ENCODE results near the gene LIN52.

DNA sequence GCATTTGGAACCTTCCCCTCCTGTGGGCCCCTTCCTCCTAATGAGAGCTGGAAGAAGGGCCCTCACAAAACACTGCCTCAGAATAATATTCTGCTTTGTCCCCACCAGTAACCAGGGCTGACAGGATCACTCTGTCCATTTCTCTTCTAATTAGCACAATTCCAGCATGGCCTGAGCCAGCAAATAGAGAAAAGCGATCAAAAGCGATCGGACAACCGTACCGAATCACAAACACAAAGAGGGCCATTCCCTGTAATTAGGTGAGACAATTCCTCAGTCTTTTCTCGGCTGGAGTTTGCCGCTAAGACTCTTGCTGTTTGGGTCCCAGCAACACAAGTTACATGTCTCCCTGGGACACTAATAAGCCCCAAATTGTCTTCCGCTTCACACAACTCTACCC, 118.9 kb downstream of the LIN52 start:
- TF ChIP-seq, protein P1, sequence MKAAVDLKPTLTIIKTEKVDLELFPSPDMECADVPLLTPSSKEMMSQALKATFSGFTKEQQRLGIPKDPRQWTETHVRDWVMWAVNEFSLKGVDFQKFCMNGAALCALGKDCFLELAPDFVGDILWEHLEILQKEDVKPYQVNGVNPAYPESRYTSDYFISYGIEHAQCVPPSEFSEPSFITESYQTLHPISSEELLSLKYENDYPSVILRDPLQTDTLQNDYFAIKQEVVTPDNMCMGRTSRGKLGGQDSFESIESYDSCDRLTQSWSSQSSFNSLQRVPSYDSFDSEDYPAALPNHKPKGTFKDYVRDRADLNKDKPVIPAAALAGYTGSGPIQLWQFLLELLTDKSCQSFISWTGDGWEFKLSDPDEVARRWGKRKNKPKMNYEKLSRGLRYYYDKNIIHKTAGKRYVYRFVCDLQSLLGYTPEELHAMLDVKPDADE (IDR thresholded peaks at IDR 0.05) = no peak
- TF ChIP-seq POLR2AphosphoS5 (IDR thresholded peaks at IDR 0.05; ENCODE audit: low read depth) (no peak), EZH2phosphoT487 (IDR thresholded peaks at IDR 0.05; ENCODE audit: unreplicated experiment) (no peak), CREB1 (CRISPR knock-in tag; IDR thresholded peaks at IDR 0.05; ENCODE audit: low read depth) (no peak), EZH2 (IDR thresholded peaks at IDR 0.05; ENCODE audit: low read depth, unreplicated experiment) (no peak), NANOG (IDR thresholded peaks at IDR 0.05; ENCODE audit: borderline replicate concordance) (no peak), STAT1 (IDR thresholded peaks at IDR 0.05; ENCODE audit: unreplicated experiment) (no peak), JUNB (IDR thresholded peaks at IDR 0.05; ENCODE audit: unreplicated experiment) (no peak), ZNF114 (CRISPR knock-in tag; IDR thresholded peaks at IDR 0.05) (no peak)
- TF ChIP-seq, protein P2, sequence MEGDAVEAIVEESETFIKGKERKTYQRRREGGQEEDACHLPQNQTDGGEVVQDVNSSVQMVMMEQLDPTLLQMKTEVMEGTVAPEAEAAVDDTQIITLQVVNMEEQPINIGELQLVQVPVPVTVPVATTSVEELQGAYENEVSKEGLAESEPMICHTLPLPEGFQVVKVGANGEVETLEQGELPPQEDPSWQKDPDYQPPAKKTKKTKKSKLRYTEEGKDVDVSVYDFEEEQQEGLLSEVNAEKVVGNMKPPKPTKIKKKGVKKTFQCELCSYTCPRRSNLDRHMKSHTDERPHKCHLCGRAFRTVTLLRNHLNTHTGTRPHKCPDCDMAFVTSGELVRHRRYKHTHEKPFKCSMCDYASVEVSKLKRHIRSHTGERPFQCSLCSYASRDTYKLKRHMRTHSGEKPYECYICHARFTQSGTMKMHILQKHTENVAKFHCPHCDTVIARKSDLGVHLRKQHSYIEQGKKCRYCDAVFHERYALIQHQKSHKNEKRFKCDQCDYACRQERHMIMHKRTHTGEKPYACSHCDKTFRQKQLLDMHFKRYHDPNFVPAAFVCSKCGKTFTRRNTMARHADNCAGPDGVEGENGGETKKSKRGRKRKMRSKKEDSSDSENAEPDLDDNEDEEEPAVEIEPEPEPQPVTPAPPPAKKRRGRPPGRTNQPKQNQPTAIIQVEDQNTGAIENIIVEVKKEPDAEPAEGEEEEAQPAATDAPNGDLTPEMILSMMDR (conservative IDR thresholded peaks at IDR 0.05; ENCODE audit: low read depth in 2 of 2) = no peak
- TF ChIP-seq, protein P3, sequence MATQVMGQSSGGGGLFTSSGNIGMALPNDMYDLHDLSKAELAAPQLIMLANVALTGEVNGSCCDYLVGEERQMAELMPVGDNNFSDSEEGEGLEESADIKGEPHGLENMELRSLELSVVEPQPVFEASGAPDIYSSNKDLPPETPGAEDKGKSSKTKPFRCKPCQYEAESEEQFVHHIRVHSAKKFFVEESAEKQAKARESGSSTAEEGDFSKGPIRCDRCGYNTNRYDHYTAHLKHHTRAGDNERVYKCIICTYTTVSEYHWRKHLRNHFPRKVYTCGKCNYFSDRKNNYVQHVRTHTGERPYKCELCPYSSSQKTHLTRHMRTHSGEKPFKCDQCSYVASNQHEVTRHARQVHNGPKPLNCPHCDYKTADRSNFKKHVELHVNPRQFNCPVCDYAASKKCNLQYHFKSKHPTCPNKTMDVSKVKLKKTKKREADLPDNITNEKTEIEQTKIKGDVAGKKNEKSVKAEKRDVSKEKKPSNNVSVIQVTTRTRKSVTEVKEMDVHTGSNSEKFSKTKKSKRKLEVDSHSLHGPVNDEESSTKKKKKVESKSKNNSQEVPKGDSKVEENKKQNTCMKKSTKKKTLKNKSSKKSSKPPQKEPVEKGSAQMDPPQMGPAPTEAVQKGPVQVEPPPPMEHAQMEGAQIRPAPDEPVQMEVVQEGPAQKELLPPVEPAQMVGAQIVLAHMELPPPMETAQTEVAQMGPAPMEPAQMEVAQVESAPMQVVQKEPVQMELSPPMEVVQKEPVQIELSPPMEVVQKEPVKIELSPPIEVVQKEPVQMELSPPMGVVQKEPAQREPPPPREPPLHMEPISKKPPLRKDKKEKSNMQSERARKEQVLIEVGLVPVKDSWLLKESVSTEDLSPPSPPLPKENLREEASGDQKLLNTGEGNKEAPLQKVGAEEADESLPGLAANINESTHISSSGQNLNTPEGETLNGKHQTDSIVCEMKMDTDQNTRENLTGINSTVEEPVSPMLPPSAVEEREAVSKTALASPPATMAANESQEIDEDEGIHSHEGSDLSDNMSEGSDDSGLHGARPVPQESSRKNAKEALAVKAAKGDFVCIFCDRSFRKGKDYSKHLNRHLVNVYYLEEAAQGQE (IDR thresholded peaks at IDR 0.05; ENCODE audit: unreplicated experiment) = no peak

Data from GM23338 (cell line).